ENCODE measurements around the gene MOB2.
"Not testable (repeated sequence)": the region's sequence is repeated elsewhere in the genome, so short reads cannot be mapped to it uniquely, and the experiment has no call there.

MOB2 gene

DNA sequence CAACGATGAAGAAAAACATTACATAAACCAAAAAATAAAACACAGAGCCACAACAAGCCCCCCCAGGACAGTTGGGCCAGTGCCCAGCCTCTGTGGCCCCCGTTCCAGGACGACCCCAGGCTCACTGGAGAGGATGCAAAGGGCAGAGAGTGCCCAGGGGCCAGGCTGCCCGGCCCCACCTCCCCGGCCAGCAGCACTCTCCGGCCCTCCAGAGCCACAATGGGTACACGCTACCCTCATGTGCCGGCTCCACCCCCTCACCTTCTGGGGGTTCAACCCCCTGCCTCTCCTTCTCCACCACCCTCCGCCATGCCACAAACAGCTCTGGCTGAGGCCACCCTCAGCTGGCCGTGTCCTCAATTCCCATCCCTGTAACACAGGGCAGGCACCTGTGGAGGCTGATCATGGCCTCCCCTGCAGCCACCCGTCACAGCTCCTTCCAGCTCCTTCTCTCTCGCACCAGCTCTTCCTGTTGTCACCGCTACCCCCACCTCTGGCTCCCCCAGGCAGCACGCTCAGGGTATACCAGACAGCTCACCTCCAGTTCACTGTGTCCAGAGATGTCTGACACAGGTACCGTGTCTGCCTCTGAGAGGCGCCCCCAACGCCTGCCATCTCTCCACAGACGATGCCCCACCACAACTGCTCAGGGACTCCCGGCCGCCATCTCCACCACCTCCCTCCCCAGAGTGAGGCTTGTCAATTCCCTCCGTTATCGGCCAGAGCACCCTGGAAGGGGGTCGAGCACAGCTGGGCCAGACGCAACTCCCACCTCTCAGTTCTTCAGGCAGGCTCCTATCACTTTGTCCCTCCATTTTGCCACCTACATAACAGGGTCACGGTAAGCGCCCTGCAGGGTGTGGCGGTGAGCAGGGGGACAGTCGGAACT lies 30.8 kb upstream of the MOB2 start:
- no peak for DNase-seq

DNA sequence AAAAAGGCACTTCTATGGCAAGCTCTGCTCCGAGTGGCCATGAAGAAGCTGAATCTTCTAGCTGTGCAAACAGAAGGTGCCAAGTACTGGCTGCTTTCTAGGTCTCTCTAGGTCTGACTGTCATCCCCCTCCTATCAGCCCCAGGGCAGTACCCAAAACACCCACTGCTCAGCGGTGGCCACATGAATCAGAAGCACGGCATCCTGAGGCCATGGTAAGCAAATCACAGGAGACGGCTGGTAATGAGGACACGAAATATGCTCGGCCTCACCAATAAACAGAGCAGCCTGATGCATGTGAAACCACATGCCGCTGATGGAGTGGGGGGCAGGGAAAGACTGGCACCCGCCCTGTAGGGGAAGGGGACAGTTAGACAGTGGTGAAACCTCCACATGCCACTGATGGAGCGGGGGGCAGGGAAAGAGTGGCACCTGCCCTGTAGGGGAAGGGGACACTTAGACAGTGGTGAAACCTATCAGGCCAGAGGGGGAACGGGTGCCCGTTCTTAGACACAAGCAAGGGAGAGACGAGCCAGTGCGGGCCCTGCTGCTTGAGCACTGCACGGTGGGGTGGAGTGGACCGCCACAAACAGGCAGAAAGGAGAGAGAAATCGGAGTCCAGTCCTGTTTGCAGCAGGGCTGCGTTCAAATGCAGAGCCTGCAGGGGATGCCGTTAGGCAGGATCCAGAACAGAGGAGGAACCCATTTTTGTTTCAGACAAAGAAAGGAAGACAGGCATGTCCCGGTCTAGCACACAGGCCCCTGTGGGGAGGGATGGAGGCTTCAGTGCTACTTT lies 29.9 kb upstream of the MOB2 start:
- no peak for DNase-seq

DNA sequence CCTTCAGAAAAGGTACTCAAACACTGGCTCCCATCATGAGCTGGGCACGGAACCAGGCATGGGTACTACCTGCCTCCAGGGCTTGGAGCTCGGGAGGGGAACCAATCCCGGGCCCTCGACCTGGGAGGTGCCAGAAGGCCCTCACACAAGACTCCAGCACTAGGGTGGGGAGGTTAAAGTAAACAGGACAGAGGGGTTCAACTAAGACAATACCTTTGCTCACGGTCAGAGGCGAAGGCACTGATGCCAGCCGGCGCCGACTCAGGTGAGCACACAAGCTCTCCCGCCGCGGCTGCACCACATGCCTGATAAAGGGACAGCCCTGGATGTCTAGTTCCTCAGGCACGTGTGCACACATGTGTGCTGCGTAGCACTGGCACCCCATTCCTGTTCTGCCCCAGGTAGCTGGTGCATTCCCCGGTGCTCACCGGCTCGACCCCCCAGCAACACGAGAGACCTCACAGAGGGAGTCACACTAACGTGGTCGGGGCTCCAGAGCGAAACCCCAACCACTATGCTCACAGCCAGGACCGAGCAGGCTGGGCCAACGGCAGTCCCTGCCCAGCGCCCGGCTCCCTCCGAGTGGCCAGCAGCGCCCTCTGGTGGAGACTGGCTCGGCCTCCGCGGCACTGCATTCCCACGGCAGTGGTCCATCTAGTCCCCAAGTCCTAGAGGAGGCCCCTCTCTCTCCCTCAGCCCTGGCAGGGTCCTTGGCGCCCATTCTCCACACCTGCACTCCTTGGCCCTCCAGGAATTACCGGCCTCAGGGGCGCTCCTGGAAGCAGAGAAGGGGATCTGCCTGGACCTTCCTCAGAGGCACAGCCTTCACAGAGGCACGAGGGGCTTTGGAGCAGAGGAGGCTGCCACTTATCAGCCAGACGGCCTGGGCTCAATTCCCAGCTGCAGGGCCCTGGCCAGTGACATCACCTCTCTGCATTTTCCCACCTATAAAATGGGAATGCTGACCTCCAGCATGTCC lies 28.8 kb upstream of the MOB2 start:
- peak; percentile 18 to 63 for DNase-seq

DNA sequence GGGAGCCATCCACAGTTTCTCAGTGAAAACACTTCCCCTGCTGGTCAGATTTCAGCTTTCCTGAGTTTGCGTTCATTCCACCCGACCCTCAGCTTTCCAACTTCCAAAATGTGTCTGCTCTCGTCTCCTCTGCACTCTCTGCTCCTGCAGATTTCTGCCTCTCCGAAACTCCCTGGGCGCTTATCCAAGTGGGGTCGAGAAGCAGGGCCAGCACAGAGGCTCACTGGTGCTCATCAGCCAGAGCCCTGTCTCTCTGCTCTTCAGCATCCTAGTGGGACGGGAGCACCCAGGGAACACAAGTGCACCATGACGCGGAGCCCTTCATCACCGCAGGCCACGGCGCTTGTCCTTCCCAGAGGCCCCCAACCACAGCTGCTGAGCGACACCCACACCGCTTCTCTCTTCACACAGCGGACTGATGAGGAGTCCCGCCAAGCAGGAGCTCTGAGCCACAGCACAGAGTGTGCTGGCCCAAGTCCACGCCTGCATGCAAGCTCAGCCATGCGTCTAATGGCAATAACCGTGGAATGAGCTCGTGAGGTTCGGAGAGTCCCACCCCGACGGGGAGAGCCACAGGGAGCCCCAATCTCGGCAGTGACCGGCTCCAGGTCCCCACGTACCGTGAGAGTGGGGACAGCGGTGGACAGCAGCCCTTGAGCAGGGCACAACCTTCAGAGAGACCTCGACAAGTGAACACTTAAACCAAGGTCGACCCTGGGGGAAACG lies 27.9 kb upstream of the MOB2 start:
- DNase-seq: no peak

DNA sequence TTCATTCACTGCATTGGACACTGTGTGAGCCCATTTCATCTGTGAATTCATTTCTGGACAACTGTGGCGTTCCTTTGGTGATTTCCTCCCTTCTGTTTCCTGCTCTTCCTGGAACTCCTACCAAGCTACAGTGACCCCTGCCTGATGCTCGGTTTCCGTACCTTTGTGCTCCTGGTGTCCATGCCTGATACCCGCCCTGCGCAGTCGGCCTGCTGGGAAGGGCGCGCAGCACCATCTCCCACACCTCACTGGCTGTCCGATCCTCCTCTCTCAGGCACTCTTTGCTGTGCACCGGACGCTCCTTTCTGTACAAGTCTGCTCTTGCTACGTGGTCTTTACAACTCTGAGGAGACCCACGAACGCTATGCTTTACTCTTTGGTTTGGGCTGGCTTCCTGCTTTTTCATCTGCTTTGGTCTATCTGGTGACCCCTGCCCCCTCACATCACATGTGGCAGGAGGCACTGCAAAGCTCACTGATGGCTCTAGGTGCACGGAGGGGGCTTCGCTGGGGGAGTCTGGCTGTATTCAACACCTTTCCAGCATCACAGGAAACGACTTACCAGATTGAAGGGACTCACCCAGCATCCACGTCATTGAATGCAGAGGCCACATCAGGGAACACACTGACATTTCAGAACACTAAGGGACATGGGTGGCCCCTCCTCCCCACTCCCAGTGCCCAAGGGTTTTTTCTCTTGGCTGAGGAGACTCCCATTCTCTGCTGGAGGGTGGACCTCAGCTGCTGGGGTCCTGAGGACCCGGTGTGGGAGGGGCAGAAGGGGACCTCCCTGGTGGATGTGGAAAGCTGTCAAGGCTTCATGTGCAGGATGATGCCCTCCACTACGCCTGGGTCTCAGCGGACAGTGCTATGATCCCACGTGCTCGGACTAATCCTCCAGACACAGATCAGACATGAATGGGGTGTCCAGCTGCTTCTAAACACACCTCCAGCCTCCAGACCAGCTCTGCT lies 27.0 kb upstream of the MOB2 start:
- DNase-seq: no peak

DNA sequence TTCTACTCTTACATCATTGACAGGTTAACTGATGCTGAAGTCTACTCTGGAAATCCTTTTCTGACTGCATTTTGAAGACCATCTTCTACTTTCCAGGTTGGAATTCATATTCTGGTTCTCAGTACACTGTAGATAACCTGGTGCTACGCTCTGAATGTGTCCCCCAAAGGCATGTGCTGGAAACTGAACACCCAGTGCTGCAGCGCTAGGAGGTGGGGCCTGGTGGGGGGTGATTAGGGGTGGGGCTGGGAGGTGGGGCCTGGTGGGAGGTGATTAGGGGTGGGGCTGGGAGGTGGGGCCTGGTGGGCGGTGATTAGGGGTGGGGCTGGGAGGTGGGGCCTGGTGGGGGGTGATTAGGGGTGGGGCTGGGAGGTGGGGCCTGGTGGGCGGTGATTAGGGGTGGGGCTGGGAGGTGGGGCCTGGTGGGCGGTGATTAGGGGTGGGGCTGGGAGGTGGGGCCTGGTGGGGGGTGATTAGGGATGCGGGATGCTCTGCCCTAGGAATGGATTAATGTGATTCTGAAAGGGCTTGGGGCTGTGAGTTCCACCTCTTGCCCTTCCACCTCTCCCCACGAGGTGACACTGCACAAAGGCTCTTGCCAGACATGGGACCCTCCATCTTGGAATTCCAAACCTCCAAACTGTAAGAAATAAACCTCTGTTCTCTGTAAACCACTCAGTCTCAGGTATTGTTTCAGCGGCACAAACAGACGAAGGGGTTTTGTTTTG lies 26.1 kb upstream of the MOB2 start:
- not testable (repeated sequence) for DNase-seq

DNA sequence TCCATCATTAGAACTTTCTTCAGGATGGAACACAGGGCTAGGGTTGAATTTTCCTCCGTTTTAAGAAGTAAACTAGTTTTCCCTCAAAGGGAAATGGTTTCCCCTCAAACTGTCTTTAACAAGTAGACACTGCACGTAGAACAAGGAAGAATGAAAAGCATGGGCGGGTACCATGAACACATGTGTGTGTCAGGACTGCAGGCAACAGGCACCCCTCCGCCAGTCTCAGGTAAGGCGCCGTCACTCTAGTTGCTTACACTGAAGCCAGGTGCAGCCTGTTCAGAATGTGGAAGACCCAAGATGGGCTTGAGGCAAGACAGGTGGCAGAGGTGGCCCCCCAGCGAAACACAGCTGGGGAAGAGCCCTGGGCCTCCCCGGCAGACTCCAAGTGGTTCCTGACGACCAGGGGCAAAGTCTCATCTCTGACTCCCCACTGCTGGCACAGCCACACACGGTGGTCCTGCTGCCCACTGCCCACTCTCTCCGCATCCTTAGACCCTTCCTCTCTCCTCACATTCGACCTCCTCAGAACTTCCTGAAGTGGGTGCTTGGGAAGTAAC lies 25.4 kb upstream of the MOB2 start:
- DNase-seq: no peak

DNA sequence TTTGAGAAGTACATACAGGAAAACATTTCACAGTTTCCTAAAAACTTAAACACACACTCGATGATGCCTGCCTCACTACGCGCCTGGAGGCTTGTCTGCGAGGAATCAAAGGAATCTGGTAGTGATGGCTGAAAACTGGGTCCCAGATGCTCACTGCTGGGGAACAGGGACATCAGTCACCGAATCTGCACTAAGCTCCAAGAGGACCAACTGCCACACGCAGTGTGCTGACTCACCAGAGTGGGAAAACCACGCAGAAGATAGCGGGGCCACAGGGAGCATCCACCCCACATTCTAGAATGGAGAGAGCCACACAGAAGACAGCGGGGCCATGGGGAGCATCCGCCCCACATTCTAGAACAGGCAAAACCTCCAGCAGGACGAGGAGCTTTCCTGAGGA lies 24.3 kb upstream of the MOB2 start:
- no peak for DNase-seq

DNA sequence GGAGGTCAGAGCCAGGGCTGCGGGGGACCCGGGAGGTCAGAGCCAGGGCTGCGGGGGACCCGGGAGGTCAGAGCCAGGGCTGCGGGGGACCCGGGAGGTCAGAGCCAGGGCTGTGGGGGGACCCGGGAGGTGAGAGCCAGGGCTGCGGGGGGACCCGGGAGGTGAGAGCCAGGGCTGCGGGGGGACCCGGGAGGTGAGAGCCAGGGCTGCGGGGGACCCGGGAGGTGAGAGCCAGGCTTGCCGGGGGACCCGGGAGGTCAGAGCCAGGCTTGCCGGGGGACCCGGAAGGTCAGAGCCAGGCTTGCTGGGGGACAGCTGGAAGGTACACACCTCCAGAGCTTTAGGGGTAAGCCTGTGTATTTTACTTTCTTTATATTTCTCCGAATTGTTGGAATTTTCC lies 23.8 kb upstream of the MOB2 start:
- not testable (repeated sequence) for DNase-seq

DNA sequence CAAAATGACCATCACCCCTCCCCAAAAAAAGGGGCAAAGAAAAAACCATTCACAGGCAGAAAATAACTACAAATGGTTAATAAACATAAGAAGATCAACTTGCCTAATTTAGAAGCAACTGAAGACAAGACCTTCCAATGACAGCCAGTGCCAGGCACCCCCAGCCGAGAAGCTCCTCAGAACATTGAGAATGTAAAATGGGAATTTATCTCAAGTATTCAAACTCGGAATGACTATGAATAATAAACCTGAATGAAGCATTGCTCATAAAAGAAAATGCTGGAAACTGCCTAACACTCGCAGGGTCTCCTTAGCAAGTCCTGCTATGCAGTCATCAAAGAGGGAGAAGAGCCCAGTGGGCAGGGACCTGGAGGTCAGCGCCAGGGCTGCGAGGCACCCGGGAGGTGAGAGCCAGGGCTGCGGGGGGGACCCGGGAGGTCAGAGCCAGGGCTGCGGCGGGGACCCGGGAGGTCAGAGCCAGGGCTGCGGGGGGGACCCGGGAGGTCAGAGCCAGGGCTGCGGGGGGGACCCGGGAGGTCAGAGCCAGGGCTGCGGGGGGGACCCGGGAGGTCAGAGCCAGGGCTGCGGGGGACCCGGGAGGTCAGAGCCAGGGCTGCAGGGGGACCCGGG lies 23.2 kb upstream of the MOB2 start:
- no peak for DNase-seq

DNA sequence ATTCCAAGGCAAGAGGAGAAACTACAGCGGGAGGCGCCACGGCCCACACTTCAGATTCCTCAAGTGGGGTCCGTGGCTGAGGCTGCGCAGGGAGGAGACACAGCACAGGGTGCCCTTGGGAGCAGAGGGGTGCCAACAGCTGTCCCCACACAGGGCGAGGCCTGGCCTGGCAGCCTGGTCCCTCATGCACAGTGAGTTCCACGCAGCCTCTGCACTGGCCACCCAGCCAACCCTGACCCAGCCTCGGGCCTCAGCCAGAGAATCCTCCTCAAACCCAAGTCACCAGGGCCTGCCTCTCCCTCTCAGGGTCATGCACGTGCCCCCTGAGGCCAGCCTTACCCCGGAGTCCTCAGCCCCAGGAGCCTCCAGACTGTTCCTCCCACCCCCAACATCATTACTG lies 22.4 kb upstream of the MOB2 start:
- no peak for DNase-seq

DNA sequence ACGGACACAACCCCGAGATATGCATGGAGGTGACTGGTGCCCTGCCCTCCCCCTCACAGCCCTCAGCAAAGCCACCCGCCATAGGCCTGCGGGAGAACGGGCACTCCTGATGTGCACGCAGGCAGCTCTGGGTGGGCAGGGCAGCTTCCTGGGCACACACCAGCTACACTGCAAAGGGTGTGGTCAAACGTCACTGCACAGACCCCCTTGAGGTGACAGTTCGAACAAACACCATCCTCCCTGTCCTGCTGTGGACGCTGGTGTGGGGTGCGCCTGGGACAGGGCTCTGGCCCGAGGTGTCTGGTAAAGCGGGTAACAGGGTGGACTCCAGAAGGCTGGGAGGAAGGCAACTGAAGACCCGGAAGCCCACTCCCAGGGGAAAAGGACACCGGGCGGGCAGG lies 21.9 kb upstream of the MOB2 start:
- DNase-seq: no peak

DNA sequence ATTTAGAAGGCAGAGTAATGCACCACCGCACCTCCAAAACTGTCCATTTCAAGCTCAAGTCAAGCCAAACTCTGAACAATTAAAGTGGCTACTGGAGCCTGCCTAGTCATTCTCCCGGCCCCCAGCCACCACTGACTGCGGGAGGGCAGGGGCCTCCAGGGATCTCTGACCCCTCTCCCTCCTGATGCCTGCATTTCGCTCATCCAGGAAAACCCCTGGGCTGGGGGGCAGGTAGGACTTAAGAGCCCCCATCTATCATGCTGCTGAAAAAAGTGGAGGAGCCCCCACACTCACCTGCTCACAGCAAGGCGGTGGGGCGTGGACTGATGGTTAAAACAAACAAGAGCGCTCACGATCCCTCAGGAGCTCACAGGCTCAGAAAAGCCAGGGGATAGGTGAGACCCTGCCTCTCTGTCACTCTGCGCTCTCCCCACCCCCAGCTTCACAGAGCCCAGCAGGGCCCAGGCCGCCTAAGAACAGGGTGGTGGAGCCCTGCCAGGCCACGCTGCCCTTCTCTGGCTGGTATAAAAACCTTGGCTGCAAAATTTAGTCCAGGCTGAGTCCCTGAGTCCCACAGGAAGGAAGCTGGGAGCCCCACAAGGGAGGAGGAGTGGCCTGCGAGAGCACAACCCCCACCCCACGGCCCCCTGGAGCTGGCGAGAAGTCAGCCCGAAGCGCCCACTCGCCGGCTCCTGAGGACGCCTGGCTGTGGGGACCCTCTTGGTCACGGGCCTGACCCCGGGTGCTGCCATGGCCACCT lies 21.0 kb upstream of the MOB2 start:
- DNase-seq: no peak

DNA sequence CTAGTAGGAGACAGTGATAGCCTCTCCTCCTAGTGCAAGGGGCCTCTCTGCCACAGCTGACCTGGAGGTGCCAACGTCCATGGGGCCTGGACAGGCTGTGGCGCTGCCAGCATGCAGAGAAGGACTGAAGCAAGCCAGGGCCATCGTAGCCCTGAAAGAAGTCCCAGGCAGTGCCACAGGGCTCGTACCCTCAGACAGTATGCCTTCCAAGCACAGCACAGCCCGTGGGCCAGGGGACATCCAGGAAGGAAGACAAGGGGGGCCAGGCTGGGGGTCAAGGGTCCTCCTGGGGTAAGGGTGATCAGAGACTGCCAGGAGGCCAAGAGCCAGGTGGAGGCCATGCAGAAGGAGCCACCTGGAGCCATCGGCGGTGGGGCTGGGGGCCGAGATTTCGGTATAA lies 20.4 kb upstream of the MOB2 start:
- DNase-seq: no peak

DNA sequence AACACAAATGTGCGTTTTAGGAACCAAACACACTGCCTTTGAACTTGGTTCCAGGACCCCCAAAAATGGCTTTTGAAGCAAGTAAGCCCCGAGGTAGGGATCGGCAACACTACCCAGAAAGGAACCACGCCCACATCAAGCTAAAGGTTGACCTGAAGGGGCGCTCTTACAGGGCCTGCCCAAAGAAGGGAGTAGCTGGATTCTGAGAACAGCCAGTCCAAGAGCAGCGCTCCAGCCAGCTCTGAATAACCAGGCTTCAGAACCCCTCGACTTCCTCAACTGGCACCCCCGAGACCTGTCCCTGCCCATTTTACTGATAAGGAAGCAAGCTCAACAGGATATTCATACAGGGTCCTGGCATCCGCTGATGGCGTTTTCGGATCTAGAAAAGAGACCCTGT lies 18.9 kb upstream of the MOB2 start:
- DNase-seq: no peak

DNA sequence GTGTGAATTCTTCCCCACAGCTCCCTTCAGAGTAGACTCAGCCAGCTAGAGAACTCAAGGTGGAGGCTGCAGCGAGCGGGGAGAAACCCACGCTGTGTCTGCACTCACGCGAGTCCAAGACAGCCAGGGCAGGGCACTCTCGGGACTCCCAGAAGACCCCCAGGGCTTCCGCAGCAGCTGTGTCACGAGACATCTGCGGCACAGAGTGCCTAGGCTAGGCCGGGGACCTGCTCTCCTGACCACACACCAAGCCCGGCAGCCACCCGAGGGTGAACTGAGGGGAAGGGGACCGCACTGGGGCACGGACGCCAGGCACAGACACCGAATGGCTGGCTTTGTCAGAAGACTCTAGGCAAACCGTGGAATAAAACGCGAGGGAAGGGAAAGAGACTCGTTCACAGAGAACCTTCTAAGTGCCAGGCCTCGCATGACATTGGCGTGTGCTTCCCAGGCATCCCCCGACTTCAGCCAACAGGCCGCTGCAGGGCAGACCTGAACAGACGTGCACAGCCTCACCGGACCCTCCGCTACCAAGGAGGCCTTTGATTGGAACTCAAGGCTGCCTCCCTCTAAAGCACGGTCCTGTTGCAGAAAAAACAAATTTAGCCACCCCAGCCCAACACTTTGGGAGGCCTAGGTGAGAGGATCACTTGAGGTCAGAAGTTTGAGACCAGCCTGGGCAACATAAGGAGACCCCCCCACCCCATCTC lies 18.2 kb upstream of the MOB2 start:
- DNase-seq: no peak

DNA sequence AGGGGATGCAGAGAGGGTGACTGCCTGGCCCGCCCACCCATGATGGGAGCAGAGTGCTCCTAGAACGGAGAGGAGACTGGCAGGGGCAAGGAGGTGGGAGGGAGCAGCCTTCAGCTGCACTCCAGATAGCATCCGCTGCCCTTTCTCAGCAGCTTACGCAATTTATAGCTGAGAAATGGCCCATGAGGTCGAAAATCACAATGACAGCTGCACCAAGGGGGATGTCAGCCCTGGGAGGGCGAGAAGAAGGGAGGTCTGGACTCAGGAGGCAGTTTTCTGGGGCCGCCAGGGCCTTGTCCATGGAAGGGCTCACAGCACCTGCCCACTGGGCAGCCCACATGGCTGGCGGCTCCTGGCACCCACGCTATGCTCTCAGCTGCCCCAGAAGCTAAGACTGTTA lies 17.6 kb upstream of the MOB2 start:
- DNase-seq: no peak

DNA sequence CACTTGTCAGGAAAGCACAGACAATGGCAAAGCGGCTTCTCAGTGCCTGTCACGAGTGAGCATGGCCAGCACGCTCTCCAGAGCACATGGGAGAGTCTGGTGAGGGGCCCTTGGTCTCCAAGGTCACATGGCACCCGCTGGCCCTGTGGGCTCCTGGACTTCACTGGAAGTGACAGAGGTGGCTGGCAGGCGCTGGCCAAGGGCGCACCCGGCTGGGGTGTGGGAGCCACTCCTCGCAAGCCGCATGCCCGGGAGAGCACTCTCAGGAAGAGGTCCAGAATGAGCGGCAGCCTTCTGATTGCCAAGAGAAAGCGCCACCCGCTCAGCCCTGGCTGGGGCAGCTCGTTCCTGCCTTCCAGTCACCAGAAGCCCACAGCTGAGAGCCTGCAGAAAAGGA lies 17.1 kb upstream of the MOB2 start:
- no peak for DNase-seq
